Neural progenitor cell (in vitro differentiated cells): ENCODE data around the gene ANGPTL7. TPM values are rescaled to one million over a fixed set of nuclear protein-coding genes. Genes with fewer than 3 reads are reported as not detected.
A peak's percentile ranks its signal among the peaks of the same experiment; 100 is the strongest.

ENCODE experiments used
- DNase-seq: peaks from one replicate; pipeline ENCODE4 v3.0.0-alpha.2; 2016; ENCODE audit warnings: low spot score
- H2AFZ ChIP-seq: fragments of 200-600 bp; sonication (generic); replicated peaks from 2 replicates; pipeline ENCODE4 v1.6.1; 2016; ENCODE audit warnings: antibody characterized with exemption
- H3F3A ChIP-seq: fragments of 200-600 bp; sonication (generic); 2 replicates; pipeline ENCODE4 v1.6.1; 2016; ENCODE audit warnings: antibody characterized with exemption, low read depth
- H3K27ac ChIP-seq: fragments of 200-600 bp; sonication (generic); 2 replicates; pipeline ENCODE4 v1.5.1; 2016; ENCODE audit warnings: mild to moderate bottlenecking
- H3K27me3 ChIP-seq: fragments of 200-600 bp; sonication (generic); 2 replicates; pipeline ENCODE4 v1.6.1; 2016; ENCODE audit warnings: mild to moderate bottlenecking, moderate library complexity
- H3K36me3 ChIP-seq: fragments of 200-600 bp; sonication (generic); 2 replicates; pipeline ENCODE4 v1.5.1; 2016
- H3K4me1 ChIP-seq: fragments of 200-600 bp; sonication (generic); 2 replicates; pipeline ENCODE4 v1.6.1; 2016; ENCODE audit warnings: mixed run types
- H3K4me2 ChIP-seq: fragments of 200-600 bp; sonication (generic); 2 replicates; pipeline ENCODE4 v1.6.1; 2016
- H3K4me3 ChIP-seq: fragments of 200-600 bp; sonication (generic); 2 replicates; pipeline ENCODE4 v1.5.1; 2016
- H3K79me2 ChIP-seq: fragments of 200-600 bp; sonication (generic); 2 replicates; pipeline ENCODE4 v1.6.1; 2016; ENCODE audit warnings: low read depth
- H3K9ac ChIP-seq: fragments of 200-600 bp; sonication (generic); 2 replicates; pipeline ENCODE4 v1.6.1; 2016
- H3K9me3 ChIP-seq: fragments of 200-600 bp; sonication (generic); 2 replicates; pipeline ENCODE4 v1.5.1; 2016; ENCODE audit warnings: low read depth
- H4K20me1 ChIP-seq: fragments of 200-600 bp; sonication (generic); 2 replicates; pipeline ENCODE4 v1.6.1; 2016; ENCODE audit warnings: low read depth
- H3K27ac Mint-ChIP-seq: 3 replicates; pipeline ENCODE4 v1.8.0; 2021; ENCODE audit warnings: mixed read lengths
- H3K27me3 Mint-ChIP-seq: 2 replicates; pipeline ENCODE4 v1.8.0; 2022; ENCODE audit warnings: low read depth, mild to moderate bottlenecking, inconsistent platforms, moderate library complexity, mixed read lengths; ENCODE audit not compliant: insufficient read depth
- H3K36me3 Mint-ChIP-seq: 3 replicates; pipeline ENCODE4 v1.8.0; 2021; ENCODE audit warnings: mixed read lengths
- H3K4me1 Mint-ChIP-seq: 3 replicates; pipeline ENCODE4 v1.8.0; 2021; ENCODE audit warnings: mixed read lengths
- H3K4me3 Mint-ChIP-seq: 3 replicates; pipeline ENCODE4 v1.8.0; 2021; ENCODE audit warnings: mild to moderate bottlenecking, moderate library complexity, mixed read lengths
- H3K9me3 Mint-ChIP-seq: 3 replicates; pipeline ENCODE4 v1.8.0; 2020; ENCODE audit warnings: mixed read lengths
- CTCF ChIP-seq: fragments of 200-600 bp; sonication (generic); IDR thresholded peaks from 2 replicates; pipeline ENCODE4 v1.5.1; 2017; ENCODE audit warnings: antibody characterized with exemption, mild to moderate bottlenecking
- EZH2 ChIP-seq: fragments of 200-600 bp; sonication (generic); IDR thresholded peaks from 2 replicates; pipeline ENCODE4 v1.6.1; 2017; ENCODE audit warnings: antibody characterized with exemption, mild to moderate bottlenecking, moderate library complexity
- EZH2phosphoT487 ChIP-seq: fragments of 200-600 bp; sonication (generic); IDR thresholded peaks from 2 replicates; pipeline ENCODE4 v1.6.1; 2017; ENCODE audit warnings: antibody characterized with exemption
- total RNA-seq: library from RNA; depleted of rRNA; stranded (reverse); fragments of >200 nt; gene quantifications from 2 replicates; pipeline ENCODE4 v1.2.3, GENCODE V29; 2015; ENCODE audit warnings: low replicate concordance

ANGPTL7 gene
- total RNA-seq, 1 donor from 2014 or later = not detected

- H3K4me2 ChIP-seq = no peak overlapping the region
- H3K27me3 Mint-ChIP-seq = no peaks in the 10 kb centered on the region
- DNase-seq = no peak
- no peaks in the 10 kb centered on the region for H3K4me1 Mint-ChIP-seq
- no peaks in the 10 kb centered on the region for H3K27me3 ChIP-seq
- H3K79me2 ChIP-seq = no peaks in the 10 kb centered on the region
- peaks cover 35% of the 10 kb centered on the region for H3K36me3 Mint-ChIP-seq
- H3K27ac Mint-ChIP-seq = no peak overlapping the region
- peaks cover 3% of the 10 kb centered on the region for H3K36me3 ChIP-seq
- H3K27ac ChIP-seq = no peak overlapping the region
- no peak overlapping the region for H3K4me3 Mint-ChIP-seq
- no peaks in the 10 kb centered on the region for H3K9me3 Mint-ChIP-seq
- H3K9me3 ChIP-seq = no peaks in the 10 kb centered on the region
- no peaks in the 10 kb centered on the region for H3F3A ChIP-seq
- no peak overlapping the region for H3K9ac ChIP-seq
- no peak overlapping the region for H3K4me3 ChIP-seq
- no peak overlapping the region for H2AFZ ChIP-seq
- TF ChIP-seq CTCF (no peak), EZH2phosphoT487 (no peak), EZH2 (no peak)
- no peaks in the 10 kb centered on the region for H4K20me1 ChIP-seq
- no peaks in the 10 kb centered on the region for H3K4me1 ChIP-seq
These were observed 22.9 kb downstream of the ANGPTL7 start for GRCh38 chr1:11211925-11212587.

- H3K79me2 ChIP-seq = no peaks in the 10 kb centered on the region
- H3K27me3 ChIP-seq = no peaks in the 10 kb centered on the region
- H3K4me1 ChIP-seq = no peaks in the 10 kb centered on the region
- no peak overlapping the region for H3K4me3 ChIP-seq
- no peak overlapping the region for H3K4me2 ChIP-seq
- no peaks in the 10 kb centered on the region for H3K27me3 Mint-ChIP-seq
- TF ChIP-seq EZH2 (no peak), EZH2phosphoT487 (no peak), CTCF (no peak)
- no peak overlapping the region for H3K9ac ChIP-seq
- peaks cover 42% of the 10 kb centered on the region for H3K36me3 Mint-ChIP-seq
- no peak overlapping the region for H3K4me3 Mint-ChIP-seq
- no peaks in the 10 kb centered on the region for H3F3A ChIP-seq
- H3K4me1 Mint-ChIP-seq = no peaks in the 10 kb centered on the region
- DNase-seq = no peak
- no peak overlapping the region for H3K27ac Mint-ChIP-seq
- H3K9me3 ChIP-seq = no peaks in the 10 kb centered on the region
- H2AFZ ChIP-seq = no peak overlapping the region
- H3K9me3 Mint-ChIP-seq = no peaks in the 10 kb centered on the region
- no peaks in the 10 kb centered on the region for H4K20me1 ChIP-seq
- H3K36me3 ChIP-seq = peaks cover 3% of the 10 kb centered on the region
- H3K27ac ChIP-seq = no peak overlapping the region
These were observed 25.7 kb downstream of the ANGPTL7 start for GRCh38 chr1:11214698-11215380.

GRCh38 chr1:11215381-11216005, 26.3 kb downstream of the ANGPTL7 start:
- no peak for DNase-seq
- no peak overlapping the region for H3K27ac ChIP-seq
- no peak overlapping the region for H2AFZ ChIP-seq
- Mint-ChIP-seq H3K9me3 (no peaks in the 10 kb centered on the region), H3K4me3 (no peak overlapping the region), H3K27me3 (no peaks in the 10 kb centered on the region), H3K27ac (no peak overlapping the region), H3K4me1 (no peaks in the 10 kb centered on the region), H3K36me3 (peaks cover 42% of the 10 kb centered on the region)
- H3K36me3 ChIP-seq = peaks cover 3% of the 10 kb centered on the region
- no peaks in the 10 kb centered on the region for H3K27me3 ChIP-seq
- TF ChIP-seq EZH2 = no peak
- no peak for TF ChIP-seq EZH2phosphoT487
- no peak for TF ChIP-seq CTCF
- no peak overlapping the region for H3K4me3 ChIP-seq
- no peaks in the 10 kb centered on the region for H3F3A ChIP-seq
- no peaks in the 10 kb centered on the region for H3K4me1 ChIP-seq
- H3K9me3 ChIP-seq = no peaks in the 10 kb centered on the region
- H3K79me2 ChIP-seq = no peaks in the 10 kb centered on the region
- H4K20me1 ChIP-seq = no peaks in the 10 kb centered on the region
- H3K4me2 ChIP-seq = no peak overlapping the region
- H3K9ac ChIP-seq = peak overlapping the region; percentile 7
